ENCODE data around the gene PCSK6. TPM values are rescaled to one million over a fixed set of nuclear protein-coding genes. Genes with fewer than 3 reads are reported as not detected.
"Not testable (repeated sequence)": the region's sequence is repeated elsewhere in the genome, so short reads cannot be mapped to it uniquely, and the experiment has no call there.

Gene PCSK6
- total RNA-seq, 2 donors from 2014 or later = 14.5 to 20.2 TPM

DNA sequence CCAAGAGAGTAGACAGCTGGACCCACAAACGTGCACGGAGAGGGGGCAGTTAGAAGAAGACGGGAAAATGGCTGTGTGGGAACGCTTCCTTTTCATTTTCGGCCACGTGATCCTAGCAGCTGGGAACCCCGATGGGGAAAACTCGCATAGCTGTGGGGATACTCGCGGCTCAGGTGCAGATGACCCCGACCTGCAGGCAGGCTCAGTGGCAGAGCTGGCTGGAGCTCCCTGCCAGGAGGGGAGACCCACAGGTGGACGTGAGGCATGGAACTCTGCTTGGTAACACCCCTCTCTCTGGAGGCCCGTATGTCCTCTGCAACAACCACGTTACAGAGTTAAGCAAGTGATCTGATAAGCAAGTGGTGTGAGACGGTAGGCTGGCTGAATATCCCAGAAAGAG lies 109.9 kb downstream of the PCSK6 start:
- DNase-seq = no peak
- intact Hi-C loops (cut with DNase I) = loop anchor here in 1 of 2 donors (10.0 kb wide), 1 partner anchor 105 kb away; the partner anchor contains the start of gene PCSK6
- ATAC-seq = no peak

DNA sequence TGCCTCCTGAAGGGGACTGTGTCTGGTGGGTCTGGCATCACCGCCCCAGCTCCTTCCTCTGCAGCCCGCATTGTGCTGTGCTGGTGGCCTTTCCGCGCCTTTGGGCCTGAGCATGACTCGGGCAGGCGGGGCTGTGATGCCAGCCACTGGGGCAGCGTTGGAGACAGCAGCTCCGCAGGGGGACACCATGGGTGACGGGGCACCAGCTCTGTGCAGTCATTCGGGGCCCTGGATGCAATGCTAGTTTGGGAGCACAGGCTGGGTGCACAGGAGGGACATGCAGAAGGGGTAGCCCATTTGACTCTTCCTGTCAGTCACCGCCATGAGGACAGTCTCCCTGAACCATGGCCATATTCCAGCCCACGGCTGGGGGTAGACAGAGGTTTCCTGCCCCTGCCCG lies 110.6 kb downstream of the PCSK6 start:
- no peak for ATAC-seq
- intact Hi-C loops (cut with DNase I) = loop anchor here in 1 of 2 donors (10.0 kb wide), 1 partner anchor 106 kb away; the partner anchor contains the start of gene PCSK6
- no peak for DNase-seq

DNA sequence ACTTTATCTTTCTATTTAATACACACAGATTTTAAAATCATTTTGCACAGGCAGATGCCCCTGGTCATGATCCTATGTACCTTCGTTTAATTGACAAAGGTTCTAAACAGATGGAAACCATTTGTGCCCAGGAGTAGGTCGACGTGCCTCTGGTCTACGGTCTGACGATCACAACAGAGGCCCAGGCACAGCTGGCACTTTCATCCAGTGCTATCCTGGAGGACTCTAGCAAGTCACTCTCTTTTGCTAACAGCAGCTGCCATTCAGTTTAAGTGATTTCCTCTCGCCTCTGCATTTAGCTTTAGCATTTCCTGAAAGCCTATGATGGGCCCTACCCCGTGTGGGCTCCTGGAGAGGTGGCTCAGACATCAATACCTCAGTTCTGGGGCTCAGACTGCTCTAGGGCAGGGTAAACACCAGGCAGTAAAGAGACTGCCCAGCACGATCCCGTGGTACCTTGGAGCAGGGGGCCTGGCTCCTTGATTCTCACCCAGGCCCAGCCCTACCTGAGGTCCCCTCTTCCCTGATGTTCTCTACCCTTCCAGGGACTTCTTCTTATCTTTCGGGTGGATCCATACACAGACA lies 111.2 kb downstream of the PCSK6 start:
- no peak for DNase-seq
- intact Hi-C loops (cut with DNase I) = loop anchor here in 1 of 2 donors (10.0 kb wide), 1 partner anchor 107 kb away; the partner anchor contains the start of gene PCSK6

DNA sequence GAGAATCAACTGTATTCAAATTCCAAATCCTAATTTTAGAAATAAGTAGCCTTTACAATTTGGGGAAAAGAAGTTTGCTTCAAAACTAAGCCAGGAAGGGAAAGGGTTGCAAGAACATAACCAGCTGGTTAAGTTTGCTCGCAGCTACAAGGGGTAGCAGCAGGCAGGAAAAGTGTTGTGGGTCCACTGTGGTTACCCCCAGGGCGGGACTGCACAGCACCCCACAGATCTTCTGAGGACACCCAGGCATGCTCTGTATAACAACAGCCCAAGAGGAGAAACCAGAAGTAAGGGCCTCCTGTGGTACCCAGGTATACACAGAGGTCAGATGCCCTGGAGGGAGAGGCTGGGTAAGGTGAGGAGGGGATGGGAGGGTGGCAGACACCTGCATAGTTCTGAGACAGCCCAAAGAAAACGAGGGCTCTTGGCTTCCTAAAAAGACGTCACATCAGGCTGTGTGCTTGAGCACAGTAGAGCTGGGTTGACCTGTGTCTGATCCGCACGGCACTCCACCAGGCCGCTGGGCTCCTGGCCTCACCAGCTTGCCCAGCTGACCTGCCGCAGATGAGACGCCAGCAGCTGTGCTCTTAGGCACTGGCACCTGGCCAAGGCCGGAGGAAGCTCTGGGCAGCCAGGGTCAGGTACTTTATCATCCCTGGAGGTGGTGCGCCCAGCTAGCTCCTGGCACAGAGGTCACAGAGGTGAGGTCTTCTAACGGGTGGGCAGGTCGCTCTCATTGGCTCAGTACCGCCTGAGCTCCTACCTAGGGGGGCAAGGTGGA lies 112.7 kb downstream of the PCSK6 start:
- ATAC-seq (peak in 1 of 2 donors; percentile 12), DNase-seq (no peak)
- intact Hi-C loops (cut with DNase I) = loop anchor here in 1 of 2 donors (10.0 kb wide), 1 partner anchor 108 kb away; the partner anchor contains the start of gene PCSK6

More for the DNA sequence above, 111.2 kb downstream of the PCSK6 start:
- ATAC-seq = no peak

DNA sequence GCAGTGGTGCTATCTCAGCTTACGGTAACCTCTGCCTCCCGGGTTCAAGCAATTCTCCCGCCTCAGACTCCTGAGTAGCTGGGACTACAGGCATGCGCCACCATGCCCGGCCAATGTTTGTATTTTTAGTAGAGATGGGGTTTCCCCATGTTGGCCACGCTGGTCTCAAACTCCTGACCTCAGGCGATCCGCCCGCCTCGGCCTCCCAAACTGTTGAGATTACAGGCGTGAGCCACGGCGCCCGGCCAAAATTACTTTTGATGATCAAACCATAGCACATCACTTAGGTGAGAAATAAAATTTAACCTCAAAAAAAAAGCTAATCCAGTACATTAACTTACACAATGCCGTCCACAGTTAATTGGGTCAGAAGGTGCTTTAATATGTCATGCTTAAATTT lies 114.5 kb downstream of the PCSK6 start:
- intact Hi-C loops (cut with DNase I) = loop anchor here in 1 of 2 donors (10.0 kb wide), 1 partner anchor 110 kb away; the partner anchor contains the start of gene PCSK6
- not testable (repeated sequence) for ATAC-seq, DNase-seq

DNA sequence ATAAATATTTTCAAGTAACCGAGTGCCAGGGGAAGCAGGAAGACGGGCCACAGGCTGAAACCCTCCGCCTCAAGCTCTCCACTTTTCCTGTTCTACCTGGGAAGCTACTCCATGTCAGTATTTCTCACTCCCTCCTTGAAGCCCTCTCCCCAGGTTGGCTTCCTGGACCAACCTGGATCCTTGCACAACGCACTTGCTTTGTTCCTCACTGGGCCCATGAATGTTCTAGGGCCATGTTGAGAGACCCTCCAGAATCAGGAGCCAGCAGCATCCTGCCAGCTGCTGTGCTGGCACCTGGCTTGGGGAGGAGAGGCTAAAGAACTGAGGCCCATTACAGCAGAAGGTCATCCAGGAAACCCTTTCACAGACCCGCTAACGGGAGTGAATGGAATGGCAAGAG lies 115.2 kb downstream of the PCSK6 start:
- intact Hi-C loops (cut with DNase I) = loop anchor here in 1 of 2 donors (10.0 kb wide), 1 partner anchor 110 kb away; the partner anchor contains the start of gene PCSK6
- DNase-seq (no peak), ATAC-seq (no peak)

DNA sequence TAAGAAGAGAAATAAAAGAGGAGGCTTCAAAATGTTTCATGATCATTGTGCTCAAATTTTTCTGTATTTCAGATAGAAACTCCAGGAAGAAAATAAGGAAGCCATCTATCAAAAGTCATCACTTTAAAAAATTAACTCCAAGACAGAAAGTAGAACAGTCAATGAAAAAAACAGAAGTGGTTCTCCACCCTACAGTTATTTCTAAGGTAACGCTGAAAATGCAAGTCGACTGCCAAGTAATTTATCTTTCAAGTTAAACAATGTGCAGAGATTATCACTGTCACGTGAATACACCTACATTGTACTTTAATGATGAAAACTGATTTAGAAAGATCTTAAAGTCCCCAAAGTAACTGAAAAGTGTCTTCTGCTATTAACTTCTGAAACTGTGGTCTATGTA lies 115.9 kb downstream of the PCSK6 start:
- intact Hi-C loops (cut with DNase I) = loop anchor here in 1 of 2 donors (10.0 kb wide), 1 partner anchor 111 kb away; the partner anchor contains the start of gene PCSK6
- ATAC-seq (no peak), DNase-seq (no peak)

DNA sequence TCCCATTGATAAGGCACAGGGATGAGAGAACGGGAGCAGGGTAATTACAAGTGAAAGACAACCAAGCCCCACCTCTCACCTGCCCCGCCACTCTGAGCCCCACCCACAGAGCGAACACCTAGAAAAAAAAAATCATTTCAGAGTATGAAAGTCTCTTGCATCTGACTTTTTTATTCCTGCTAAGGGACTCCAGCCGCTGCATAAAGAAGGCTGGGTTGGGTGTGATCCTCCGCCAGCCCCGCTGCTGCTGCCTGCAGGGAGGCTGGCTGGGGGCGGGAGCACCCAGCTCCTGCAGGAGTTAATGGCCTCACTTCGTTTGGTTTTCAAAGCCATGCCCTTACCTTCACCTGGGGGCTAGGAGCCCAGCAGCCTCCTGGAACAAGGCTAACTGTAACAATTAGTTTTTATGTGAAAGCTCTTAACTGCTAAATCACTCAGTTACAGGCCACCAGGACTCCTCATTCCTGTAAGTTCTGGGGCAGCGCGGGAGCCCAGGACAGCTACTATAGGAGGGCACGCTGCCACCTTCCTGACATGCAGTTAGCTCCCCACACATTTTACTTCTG lies 116.5 kb downstream of the PCSK6 start:
- DNase-seq = no peak
- intact Hi-C loops (cut with DNase I) = loop anchor here in 1 of 2 donors (10.0 kb wide), 1 partner anchor 112 kb away; the partner anchor contains the start of gene PCSK6
- ATAC-seq = no peak

DNA sequence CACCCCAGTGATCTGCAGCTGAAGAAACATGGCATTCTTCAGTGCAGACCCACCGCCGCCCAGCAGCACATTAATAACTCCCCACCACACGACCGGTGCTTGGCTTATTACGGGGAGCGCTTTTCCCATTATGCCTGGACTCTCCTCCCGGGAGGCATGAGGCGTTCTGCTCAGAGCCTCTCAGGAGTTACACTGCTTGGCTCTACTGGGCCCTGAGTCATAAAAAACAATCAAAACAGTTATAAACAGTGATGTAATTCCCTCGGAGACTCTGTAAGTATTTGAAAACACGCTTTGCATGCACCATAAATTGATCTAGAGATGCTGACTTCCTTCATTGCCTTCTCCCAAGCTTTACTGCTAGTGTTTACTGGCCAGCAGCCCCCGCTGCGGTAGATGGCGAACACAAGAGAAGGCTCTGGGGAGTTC lies 117.3 kb downstream of the PCSK6 start:
- intact Hi-C loops (cut with DNase I) = loop anchor here in 1 of 2 donors (10.0 kb wide), 1 partner anchor 113 kb away; the partner anchor contains the start of gene PCSK6
- DNase-seq = no peak
- ATAC-seq = peak in 1 of 2 donors; percentile 45

DNA sequence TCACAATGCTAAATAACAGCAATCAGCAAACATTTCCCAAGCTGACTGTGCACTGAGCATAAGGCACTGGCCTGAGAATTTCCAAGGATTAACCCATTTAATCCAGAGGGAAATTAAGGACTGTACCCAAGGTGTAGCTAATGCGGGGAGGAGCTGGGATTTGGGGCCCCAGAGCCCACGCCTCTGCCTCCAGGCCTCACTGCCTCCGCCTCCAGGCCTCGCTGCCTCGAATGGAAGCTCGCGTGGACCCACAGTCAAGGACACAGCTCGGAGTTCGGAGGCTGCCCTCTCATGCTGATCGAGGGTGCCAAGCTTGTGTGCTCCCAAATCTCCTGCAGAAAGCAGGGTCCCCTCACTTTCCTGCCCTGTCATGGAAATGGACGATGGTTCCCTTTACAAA lies 118.0 kb downstream of the PCSK6 start:
- no peak for ATAC-seq
- DNase-seq = no peak
- intact Hi-C loops (cut with DNase I) = loop anchor here in 1 of 2 donors (10.0 kb wide), 1 partner anchor 113 kb away; the partner anchor contains the start of gene PCSK6

DNA sequence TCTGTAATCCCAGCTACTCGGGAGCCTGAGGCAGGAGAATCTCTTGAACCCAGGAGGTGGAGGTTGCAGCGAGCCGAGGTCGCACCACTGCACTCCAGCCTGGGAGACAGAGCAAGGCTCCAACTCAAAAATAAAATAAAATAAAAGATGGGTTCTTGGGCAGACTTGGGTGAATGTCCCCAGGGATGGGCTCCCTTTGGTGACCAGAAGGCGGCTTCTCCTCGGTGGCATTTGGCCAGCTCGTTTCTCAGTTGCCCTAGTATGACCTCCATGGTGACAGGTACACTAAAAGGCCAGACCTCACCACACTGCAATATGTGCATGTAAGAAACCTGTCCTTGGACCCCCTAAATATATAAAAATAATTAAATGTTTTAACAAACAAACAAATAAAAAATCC lies 118.4 kb downstream of the PCSK6 start:
- DNase-seq (no peak), ATAC-seq (no peak)
- intact Hi-C loops (cut with DNase I) = loop anchor here in 1 of 2 donors (10.0 kb wide), 1 partner anchor 114 kb away; the partner anchor contains the start of gene PCSK6

DNA sequence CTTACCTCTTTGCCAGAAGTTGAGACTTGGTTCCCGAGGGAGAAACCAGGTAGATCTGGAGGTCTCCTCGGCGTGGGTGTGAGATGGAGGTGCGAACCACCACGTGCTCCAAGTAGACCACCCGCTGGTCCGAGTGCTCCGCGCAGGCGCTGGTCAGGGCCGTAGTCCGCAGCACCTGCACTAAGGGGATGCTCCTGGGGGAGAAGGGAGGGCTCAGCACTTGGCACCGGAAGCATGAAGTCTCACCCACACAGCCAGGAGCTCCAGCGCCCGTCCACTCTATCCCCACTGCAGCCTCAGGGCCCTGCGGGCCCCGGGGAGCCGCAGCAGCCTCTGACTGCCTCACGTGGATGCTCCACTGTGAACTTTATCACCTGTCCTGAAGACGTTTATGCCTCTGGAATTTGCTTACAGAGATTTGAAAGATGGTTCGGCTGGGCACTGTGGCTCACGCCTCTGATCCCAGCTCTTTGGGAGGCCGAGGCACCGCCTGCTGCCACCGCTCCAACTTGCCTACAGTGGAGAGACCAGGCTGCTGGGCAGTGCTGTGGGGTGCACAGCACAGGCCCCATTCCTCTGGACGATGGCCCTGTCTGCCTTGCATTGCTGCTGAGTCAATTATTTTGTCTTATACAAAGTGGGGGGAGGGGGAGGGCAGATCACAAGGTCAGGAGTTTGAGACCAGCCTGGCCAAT lies 119.0 kb downstream of the PCSK6 start:
- ATAC-seq = no peak
- intact Hi-C loops (cut with DNase I) = loop anchor here in 1 of 2 donors (10.0 kb wide), 1 partner anchor 114 kb away; the partner anchor contains the start of gene PCSK6

DNA sequence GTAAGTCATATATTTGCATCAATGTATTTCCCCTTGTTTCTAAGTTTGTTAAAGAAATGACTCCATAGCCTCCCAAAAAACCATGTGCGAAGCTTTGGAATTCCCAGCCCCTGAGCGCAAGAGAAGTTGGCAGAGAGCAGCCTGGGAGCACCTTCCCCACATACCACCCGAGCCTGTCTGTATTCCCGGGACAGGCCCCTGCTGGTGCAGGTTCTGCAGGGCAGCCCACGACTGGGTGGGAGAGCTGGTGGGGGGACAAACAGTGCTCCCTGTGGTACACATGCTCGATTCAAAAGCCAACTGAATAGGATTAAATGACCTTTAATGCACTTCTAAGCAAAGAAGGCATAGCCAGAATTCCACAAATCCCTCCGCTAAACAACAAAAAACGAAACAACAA lies 119.8 kb downstream of the PCSK6 start:
- DNase-seq (no peak), ATAC-seq (no peak)
- intact Hi-C loops (cut with DNase I) = loop anchor here in 1 of 2 donors (10.0 kb wide), 1 partner anchor 115 kb away; the partner anchor contains the start of gene PCSK6

More for the DNA sequence above, 119.0 kb downstream of the PCSK6 start:
- no peak for DNase-seq

DNA sequence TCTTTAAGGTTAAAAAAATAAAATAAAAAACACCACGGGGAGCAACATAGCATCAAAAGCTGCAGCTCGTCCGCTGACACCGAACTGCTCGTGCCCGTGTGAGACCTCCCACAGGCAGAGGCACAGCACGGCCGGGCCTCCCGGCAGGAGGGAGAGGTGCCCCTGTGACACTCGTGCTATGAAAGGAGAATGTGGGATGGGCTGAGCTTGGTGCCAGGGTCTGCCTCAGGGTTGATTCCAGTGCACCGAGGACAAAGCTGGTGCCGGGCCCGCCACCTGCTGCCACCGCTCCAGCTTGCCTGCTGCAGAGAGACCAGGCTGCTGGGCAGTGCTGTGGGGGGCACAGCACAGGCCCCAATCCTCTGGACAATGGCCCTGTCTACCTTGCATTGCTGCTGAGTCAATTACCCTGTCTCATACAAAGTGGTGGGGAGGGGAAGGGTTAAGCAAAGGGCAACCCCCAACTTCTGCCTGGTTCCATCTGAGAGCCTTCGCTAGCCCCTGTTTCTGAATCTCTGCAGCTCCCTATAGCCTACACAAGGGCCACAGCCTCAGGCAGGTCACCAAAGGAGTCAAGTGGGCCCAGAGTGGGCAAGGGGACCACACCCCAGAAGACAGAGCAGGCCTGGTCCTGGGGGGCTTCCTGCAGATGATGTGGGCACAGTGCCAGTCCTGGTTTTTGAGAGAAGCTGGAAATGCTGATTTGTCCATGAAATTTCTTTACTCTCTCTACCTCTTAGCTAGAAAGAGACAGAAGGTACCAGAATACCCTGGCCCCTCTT lies 120.5 kb downstream of the PCSK6 start:
- intact Hi-C loops (cut with DNase I) = no loop called here
- no peak for DNase-seq
- ATAC-seq = peak; percentile 46 to 78

DNA sequence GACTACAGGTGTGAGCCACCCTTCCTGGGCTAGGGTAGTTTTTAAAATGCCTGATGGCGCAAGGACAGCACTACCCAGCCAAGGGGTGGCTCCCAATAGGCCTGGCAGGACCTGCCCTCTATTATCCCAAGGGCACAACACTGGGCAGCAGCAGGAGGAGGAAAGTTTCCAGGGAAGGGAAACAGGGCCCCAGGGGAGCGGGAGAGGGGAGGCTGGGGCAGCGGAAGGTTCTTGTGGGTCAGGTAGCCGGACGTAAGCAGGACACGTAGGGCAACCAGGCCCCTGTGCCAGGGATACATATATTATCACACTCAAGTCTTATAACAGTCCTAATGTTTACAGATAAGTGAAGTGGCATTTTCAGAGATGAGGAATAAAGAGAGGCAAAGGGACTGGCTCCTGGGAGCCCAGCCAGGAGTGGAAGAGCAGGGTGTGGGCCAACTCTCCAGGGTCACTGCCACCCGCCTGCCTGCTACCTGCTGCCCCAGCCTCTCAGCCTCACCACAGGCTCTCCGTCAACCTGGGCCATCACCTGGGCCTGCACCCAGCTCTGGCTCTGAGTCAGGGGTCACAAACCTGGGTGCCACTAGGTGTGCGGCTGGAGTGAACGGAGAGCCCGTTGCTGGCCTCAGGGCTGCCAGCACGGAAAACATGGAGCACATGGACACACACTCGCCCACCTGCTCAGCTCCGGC lies 121.3 kb downstream of the PCSK6 start:
- DNase-seq = no peak
- intact Hi-C loops (cut with DNase I) = no loop called here
- ATAC-seq = peak; percentile 72

DNA sequence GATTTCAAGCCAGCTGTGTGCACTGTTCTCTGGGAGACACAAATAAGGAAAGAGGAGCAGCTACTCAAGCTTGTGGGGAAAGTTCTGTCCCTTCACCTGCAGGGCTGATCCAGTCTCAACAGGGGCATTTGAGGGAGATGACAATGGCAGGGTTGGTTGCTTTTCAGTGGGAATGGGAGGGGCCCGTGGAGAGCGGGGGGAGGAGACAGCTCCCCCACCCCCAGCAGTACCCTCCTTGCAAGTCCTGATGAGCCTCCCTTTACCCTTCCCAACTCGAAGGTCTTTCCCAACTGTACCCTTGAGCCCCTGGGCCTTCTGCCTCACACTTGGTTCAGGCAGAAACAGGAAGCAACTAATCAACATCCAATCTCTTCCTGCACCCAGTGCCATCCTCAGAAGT lies 122.7 kb downstream of the PCSK6 start:
- ATAC-seq = no peak

DNA sequence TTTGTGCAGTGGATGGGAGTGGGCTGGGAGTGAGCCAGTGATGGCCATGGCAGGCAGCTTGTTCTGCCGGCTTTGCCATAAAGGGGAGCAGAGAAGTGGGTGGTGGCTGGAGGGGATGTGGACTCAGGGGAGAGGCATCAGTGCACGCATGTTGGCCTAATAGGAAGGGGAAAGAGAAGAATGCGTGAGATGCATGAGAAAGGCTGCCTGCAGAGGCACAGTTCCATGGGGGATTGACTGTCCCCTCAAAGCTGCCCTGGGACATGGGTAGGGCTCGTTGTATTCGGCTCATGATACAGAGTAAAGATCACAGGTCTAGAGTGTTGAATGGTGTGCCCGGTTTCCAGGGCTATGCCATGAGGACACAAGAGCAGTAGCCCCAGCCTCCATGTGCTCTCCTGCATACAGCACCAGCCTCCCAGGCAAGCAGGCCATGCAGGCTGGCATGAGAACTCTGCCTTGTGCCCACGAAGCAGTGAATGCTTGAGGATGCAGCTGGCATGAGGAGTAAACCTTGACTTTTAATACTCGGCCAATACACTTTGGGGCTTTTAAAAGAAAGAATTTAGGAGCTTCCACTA lies 126.4 kb downstream of the PCSK6 start:
- DNase-seq (no peak), ATAC-seq (no peak)
- intact Hi-C loops (cut with DNase I) = no loop called here

More for the DNA sequence above, 122.7 kb downstream of the PCSK6 start:
- no peak for DNase-seq
- intact Hi-C loops (cut with DNase I) = no loop called here

All from left cardiac atrium (tissue), 4 donors.